ENCODE data around the gene GSTCD. TPM values are rescaled to one million over a fixed set of nuclear protein-coding genes. Genes with fewer than 3 reads are reported as not detected.
"Not testable (repeated sequence)": the region's sequence is repeated elsewhere in the genome, so short reads cannot be mapped to it uniquely, and the experiment has no call there.

The GSTCD gene
- total and polyA plus RNA-seq, 2 experiments from 2014 or later = 2.8 to 21.9 TPM

GRCh38 chr4:105843941-105844340, 135.4 kb downstream of the GSTCD start:
- Histone ChIP-seq H3K4me3 (no peak overlapping the region), H3K9me3 (ENCODE audit: low read depth) (no peaks in the 10 kb centered on the region), H3K36me3 (replicated peaks; ENCODE audit: insufficient read depth, low read depth) (no peaks in the 10 kb centered on the region), H2AFZ (no peak overlapping the region), H4K20me1 (ENCODE audit: insufficient read depth, poor library complexity, severe bottlenecking) (no peaks in the 10 kb centered on the region), H3K4me1 (ENCODE audit: insufficient read depth) (no peaks in the 10 kb centered on the region), H3K4me2 (no peak overlapping the region), H3K9me2 (replicated peaks; ENCODE audit: insufficient read depth) (no peaks in the 10 kb centered on the region), H3K27me3 (no peaks in the 10 kb centered on the region), H3K79me2 (no peaks in the 10 kb centered on the region), H3K27ac (no peak overlapping the region)
- TF ChIP-seq EZH2 (IDR thresholded peaks at IDR 0.05; ENCODE audit: borderline replicate concordance) = no peak
- no peak for TF ChIP-seq CTCF (IDR thresholded peaks at IDR 0.05; ENCODE audit: poor library complexity)
- TF ChIP-seq EZH2phosphoT487 (IDR thresholded peaks at IDR 0.05; ENCODE audit: low read depth, severe bottlenecking, unreplicated experiment) = no peak
- DNase-seq (ENCODE audit: low spot score) = no peak
- 88% methylated on average over 2 of the region's 2 CpGs for WGBS (ENCODE audit: low lambda C conversion rate, missing lambda C conversion rate)

- H3K9me2 ChIP-seq (replicated peaks; ENCODE audit: insufficient read depth) = no peaks in the 10 kb centered on the region
- H4K20me1 ChIP-seq (ENCODE audit: insufficient read depth, poor library complexity, severe bottlenecking) = no peaks in the 10 kb centered on the region
- no peak overlapping the region for H3K4me2 ChIP-seq
- H3K79me2 ChIP-seq = no peaks in the 10 kb centered on the region
- H3K9me3 ChIP-seq (ENCODE audit: low read depth) = no peaks in the 10 kb centered on the region
- 93% methylated on average over 3 of the region's 3 CpGs for WGBS (ENCODE audit: low lambda C conversion rate, missing lambda C conversion rate)
- no peaks in the 10 kb centered on the region for H3K36me3 ChIP-seq (replicated peaks; ENCODE audit: insufficient read depth, low read depth)
- H3K27me3 ChIP-seq = no peaks in the 10 kb centered on the region
- no peaks in the 10 kb centered on the region for H3K4me1 ChIP-seq (ENCODE audit: insufficient read depth)
- H3K27ac ChIP-seq = no peak overlapping the region
- no peak overlapping the region for H2AFZ ChIP-seq
- no peak for DNase-seq (ENCODE audit: low spot score)
- no peak overlapping the region for H3K4me3 ChIP-seq
- TF ChIP-seq CTCF (IDR thresholded peaks at IDR 0.05; ENCODE audit: poor library complexity) = no peak
- TF ChIP-seq EZH2phosphoT487 (IDR thresholded peaks at IDR 0.05; ENCODE audit: low read depth, severe bottlenecking, unreplicated experiment) = no peak
- TF ChIP-seq EZH2 (IDR thresholded peaks at IDR 0.05; ENCODE audit: borderline replicate concordance) = no peak
Observed at GRCh38 chr4:105845559-105845958, 137.0 kb downstream of the GSTCD start.

GRCh38 chr4:105848359-105848758, 139.8 kb downstream of the GSTCD start:
- H3K27me3 ChIP-seq; H3K9me2 ChIP-seq (replicated peaks; ENCODE audit: insufficient read depth); H3K27ac ChIP-seq; H3K4me3 ChIP-seq; H3K4me2 ChIP-seq; DNase-seq (ENCODE audit: low spot score); H3K4me1 ChIP-seq (ENCODE audit: insufficient read depth); H3K36me3 ChIP-seq (replicated peaks; ENCODE audit: insufficient read depth, low read depth); H3K9me3 ChIP-seq (ENCODE audit: low read depth); H3K79me2 ChIP-seq; H2AFZ ChIP-seq; H4K20me1 ChIP-seq (ENCODE audit: insufficient read depth, poor library complexity, severe bottlenecking): not testable (repeated sequence)
- 91% methylated on average over 6 of the region's 6 CpGs for WGBS (ENCODE audit: low lambda C conversion rate, missing lambda C conversion rate)

- H3K36me3 ChIP-seq (replicated peaks; ENCODE audit: insufficient read depth, low read depth) = no peaks in the 10 kb centered on the region
- no peaks in the 10 kb centered on the region for H3K79me2 ChIP-seq
- 77% methylated on average over 3 of the region's 3 CpGs for WGBS (ENCODE audit: low lambda C conversion rate, missing lambda C conversion rate)
- H3K27me3 ChIP-seq = no peaks in the 10 kb centered on the region
- no peaks in the 10 kb centered on the region for H3K9me3 ChIP-seq (ENCODE audit: low read depth)
- H3K9me2 ChIP-seq (replicated peaks; ENCODE audit: insufficient read depth) = no peaks in the 10 kb centered on the region
- no peak overlapping the region for H3K4me3 ChIP-seq
- H2AFZ ChIP-seq = no peak overlapping the region
- DNase-seq (ENCODE audit: low spot score) = no peak
- no peak overlapping the region for H3K27ac ChIP-seq
- no peaks in the 10 kb centered on the region for H3K4me1 ChIP-seq (ENCODE audit: insufficient read depth)
- no peak for TF ChIP-seq EZH2 (IDR thresholded peaks at IDR 0.05; ENCODE audit: borderline replicate concordance)
- TF ChIP-seq EZH2phosphoT487 (IDR thresholded peaks at IDR 0.05; ENCODE audit: low read depth, severe bottlenecking, unreplicated experiment) = no peak
- no peak for TF ChIP-seq CTCF (IDR thresholded peaks at IDR 0.05; ENCODE audit: poor library complexity)
- H4K20me1 ChIP-seq (ENCODE audit: insufficient read depth, poor library complexity, severe bottlenecking) = no peaks in the 10 kb centered on the region
- peak overlapping the region; percentile 16 for H3K4me2 ChIP-seq
Observed at GRCh38 chr4:105851196-105851595, 142.6 kb downstream of the GSTCD start.

GRCh38 chr4:105852230-105852629, 143.6 kb downstream of the GSTCD start:
- H3K27me3 ChIP-seq; H4K20me1 ChIP-seq (ENCODE audit: insufficient read depth, poor library complexity, severe bottlenecking); H3K4me3 ChIP-seq; H2AFZ ChIP-seq; H3K79me2 ChIP-seq; H3K9me3 ChIP-seq (ENCODE audit: low read depth); H3K4me1 ChIP-seq (ENCODE audit: insufficient read depth); H3K27ac ChIP-seq; H3K4me2 ChIP-seq; H3K9me2 ChIP-seq (replicated peaks; ENCODE audit: insufficient read depth); H3K36me3 ChIP-seq (replicated peaks; ENCODE audit: insufficient read depth, low read depth); DNase-seq (ENCODE audit: low spot score): not testable (repeated sequence)
- WGBS (ENCODE audit: low lambda C conversion rate, missing lambda C conversion rate) = 100% methylated on average over 2 of the region's 2 CpGs

Data from hepatocyte (in vitro differentiated cells).